Fibroblast of pulmonary artery (primary cell): ENCODE results near the gene ADGRL4.
A peak's percentile ranks its signal among the peaks of the same experiment; 100 is the strongest.

Experiments used
- DNase-seq: peaks from one replicate; pipeline ENCODE4 v3.0.0-alpha.2; 2010; ENCODE audit warnings: low read depth
- H3K4me3 ChIP-seq: replicated peaks from 2 replicates; pipeline ENCODE4 v1.5.1; 2011; ENCODE audit warnings: low read depth, mild to moderate bottlenecking, control low read depth, low read length, moderate library complexity
- CTCF ChIP-seq: IDR thresholded peaks from 2 replicates; pipeline ENCODE4 v1.5.1; 2011; ENCODE audit warnings: mild to moderate bottlenecking, control low read depth, low read length, inconsistent platforms; ENCODE audit errors: missing control alignments

The ADGRL4 gene

GRCh38 chr1:79006564-79006963 lies at the start of gene ADGRL4:
Gene ADGRL4 (minus strand): TSS chr1:79006730. CDS start chr1:79006654, 76 bp downstream.
- H3K4me3 ChIP-seq: peak within 1 kb of the TSS; percentile 75
- no peak for TF ChIP-seq CTCF
- peak; percentile 80 for DNase-seq

GRCh38 chr1:79055856-79056255 lies 49.3 kb upstream of the ADGRL4 start:
- TF ChIP-seq CTCF: no peak
- H3K4me3 ChIP-seq: no peak overlapping the region
- DNase-seq: no peak

- no peak for DNase-seq
- TF ChIP-seq CTCF: no peak
- peak overlapping the region; percentile 11 for H3K4me3 ChIP-seq
Measured at GRCh38 chr1:79052829-79053449, 46.4 kb upstream of the ADGRL4 start.

DNA sequence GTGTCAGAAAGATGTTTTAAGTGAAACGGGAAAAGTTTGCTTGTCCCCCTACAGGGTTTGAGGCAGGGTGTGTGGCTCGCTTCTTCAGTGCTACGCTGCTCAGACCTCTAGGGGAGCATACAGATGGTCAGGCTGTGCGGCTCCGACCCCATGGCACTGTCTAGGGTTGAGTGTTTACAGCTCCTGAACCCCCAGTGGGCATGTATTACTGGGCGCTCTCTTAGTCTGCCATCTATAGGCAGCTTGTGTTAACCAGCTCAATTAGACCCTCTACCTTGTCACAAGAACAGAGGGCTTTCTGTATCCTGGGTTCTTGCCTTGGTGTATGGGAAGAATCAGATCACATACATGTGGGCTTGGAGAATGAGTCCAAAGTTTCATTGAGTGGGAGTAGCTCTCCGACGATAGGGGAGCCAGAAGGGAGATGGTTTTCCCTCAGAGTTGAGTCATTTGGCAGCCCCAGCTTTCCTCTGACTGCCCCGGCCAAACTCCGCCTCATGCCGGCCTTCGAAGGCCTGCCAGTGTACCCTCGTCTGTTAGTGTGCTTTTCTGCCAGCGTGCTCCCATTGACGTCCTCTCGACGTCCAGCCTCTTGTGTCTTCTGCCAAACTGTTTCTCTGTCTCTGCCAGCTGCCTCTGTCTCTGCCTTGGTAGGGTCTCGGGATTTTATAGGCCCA lies 38.6 kb upstream of the ADGRL4 start:
- TF ChIP-seq CTCF: peak; percentile 9
- peak; percentile 48 for DNase-seq
- no peak overlapping the region for H3K4me3 ChIP-seq

DNA sequence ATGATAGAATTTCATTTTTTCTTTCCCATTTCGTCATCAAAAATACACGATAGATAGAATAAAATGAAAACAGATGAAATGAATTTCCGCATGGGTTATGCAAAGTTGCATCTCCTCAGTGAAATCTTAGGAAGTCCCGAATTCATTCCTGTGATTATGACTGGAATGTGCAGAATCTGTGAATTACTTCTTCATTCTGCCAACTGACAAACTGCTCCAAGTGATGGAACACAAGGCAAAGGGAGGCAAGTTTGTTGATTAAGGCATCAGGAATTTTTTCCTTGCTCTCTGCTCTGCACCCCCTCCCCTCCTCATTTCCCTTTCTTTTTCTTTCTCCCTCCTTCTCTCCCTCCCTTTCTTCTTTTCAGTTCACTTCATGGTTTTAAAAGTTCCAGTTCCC lies 37.0 kb upstream of the ADGRL4 start:
- DNase-seq: peak; percentile 75

DNA sequence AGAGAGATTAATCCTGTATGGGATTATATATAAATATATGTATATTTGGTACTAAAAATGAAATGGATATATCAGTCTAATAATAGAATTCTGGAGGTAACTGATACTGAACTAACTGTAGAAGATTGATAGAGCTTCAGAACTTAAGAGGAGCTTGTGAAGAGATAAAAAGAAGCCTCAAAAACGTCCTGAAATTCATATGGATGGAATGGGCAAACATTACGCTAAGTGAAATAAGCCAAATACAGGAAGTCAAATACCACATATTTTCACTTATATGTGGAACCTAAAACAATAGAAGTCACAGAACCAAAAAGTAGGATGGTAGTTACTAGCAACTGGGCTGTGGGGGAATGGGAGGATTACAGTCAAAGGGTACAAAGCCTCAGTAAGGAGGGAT lies 36.0 kb upstream of the ADGRL4 start:
- no peak overlapping the region for H3K4me3 ChIP-seq
- TF ChIP-seq CTCF: no peak
- DNase-seq: peak; percentile 9

More for the DNA sequence above, 37.0 kb upstream of the ADGRL4 start:
- TF ChIP-seq CTCF: no peak
- no peak overlapping the region for H3K4me3 ChIP-seq

GRCh38 chr1:79042117-79042516 lies 35.6 kb upstream of the ADGRL4 start:
- DNase-seq: peak; percentile 74
- TF ChIP-seq CTCF: no peak
- H3K4me3 ChIP-seq: no peak overlapping the region
